ENCODE measurements around the gene NAT10. TPM values are rescaled to one million over a fixed set of nuclear protein-coding genes. Genes with fewer than 3 reads are reported as not detected.

The NAT10 gene
- total and polyA plus RNA-seq, 8 donors, result 30.0 to 69.3 (median 62.6) TPM

- no peak for TF ChIP-seq CTCF (IDR thresholded peaks at IDR 0.05)
- ATAC-seq (no peak), DNase-seq (no peak)
- no peak overlapping the region for H3K4me3 ChIP-seq
- H3K27me3 ChIP-seq, result no peaks in the 10 kb centered on the region
- H3K27ac ChIP-seq, result no peak overlapping the region
- no peaks in the 10 kb centered on the region for H3K4me1 ChIP-seq
- intact Hi-C loops (cut with DNase I), result no loop called here
- no peaks in the 10 kb centered on the region for H3K9me3 ChIP-seq
- H3K36me3 ChIP-seq, result peaks cover 0 to 8% of the 10 kb centered on the region in 2 donors
Observed at GRCh38 chr11:34160791-34161190, 55.4 kb downstream of the NAT10 start.

GRCh38 chr11:34161361-34161760 is 55.9 kb downstream of the NAT10 start:
- no peaks in the 10 kb centered on the region for H3K4me1 ChIP-seq
- ATAC-seq (no peak), DNase-seq (no peak)
- TF ChIP-seq CTCF (IDR thresholded peaks at IDR 0.05), result no peak
- H3K36me3 ChIP-seq, result peaks cover 0 to 8% of the 10 kb centered on the region in 2 donors
- H3K9me3 ChIP-seq, result no peaks in the 10 kb centered on the region
- no peak overlapping the region for H3K4me3 ChIP-seq
- H3K27ac ChIP-seq, result no peak overlapping the region
- intact Hi-C loops (cut with DNase I), result no loop called here
- no peaks in the 10 kb centered on the region for H3K27me3 ChIP-seq

DNA sequence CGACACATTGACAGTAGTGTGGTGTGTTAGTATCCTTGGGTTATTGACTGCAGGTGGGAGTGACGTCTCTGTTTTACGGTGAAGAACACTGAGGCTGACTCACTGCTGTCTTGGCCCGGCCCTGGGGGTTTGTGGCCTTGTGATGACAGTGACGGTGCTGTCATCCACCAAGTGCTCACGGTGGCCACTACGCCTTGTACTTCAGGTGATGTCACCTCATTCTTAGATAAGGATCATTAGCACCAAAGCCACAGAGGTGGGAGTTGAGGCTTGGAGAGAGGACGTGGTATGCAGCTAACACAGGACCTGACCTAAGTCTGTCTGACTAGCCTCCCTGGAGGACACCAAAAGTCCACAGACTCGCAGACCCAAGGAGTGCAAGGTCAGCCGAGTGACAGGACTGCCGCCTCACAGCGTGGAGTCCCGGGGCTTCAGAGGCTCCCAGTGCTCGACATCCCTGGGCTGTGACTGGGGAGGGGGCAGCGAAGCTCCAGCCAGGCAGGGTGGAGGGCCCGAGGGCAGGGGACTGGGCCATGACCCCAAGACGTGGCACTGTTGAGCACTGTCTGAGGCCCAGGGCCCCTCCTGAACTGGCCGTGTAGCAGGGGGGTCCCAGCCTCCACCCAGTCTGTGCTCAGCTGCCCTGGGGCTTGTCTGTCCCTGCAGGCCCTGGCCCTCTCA is 56.5 kb downstream of the NAT10 start:
- H3K27me3 ChIP-seq, result no peaks in the 10 kb centered on the region
- ATAC-seq (no peak), DNase-seq (no peak)
- no peak overlapping the region for H3K27ac ChIP-seq
- no peaks in the 10 kb centered on the region for H3K9me3 ChIP-seq
- no peak overlapping the region for H3K4me3 ChIP-seq
- H3K4me1 ChIP-seq, result no peaks in the 10 kb centered on the region
- TF ChIP-seq CTCF (IDR thresholded peaks at IDR 0.05), result no peak
- H3K36me3 ChIP-seq, result peaks cover 0 to 8% of the 10 kb centered on the region in 2 donors
- intact Hi-C loops (cut with DNase I), result no loop called here

- peaks cover 0 to 8% of the 10 kb centered on the region in 2 donors for H3K36me3 ChIP-seq
- no peaks in the 10 kb centered on the region for H3K9me3 ChIP-seq
- intact Hi-C loops (cut with DNase I), result no loop called here
- no peak overlapping the region for H3K27ac ChIP-seq
- H3K27me3 ChIP-seq, result no peaks in the 10 kb centered on the region
- no peak for DNase-seq
- H3K4me3 ChIP-seq, result no peak overlapping the region
- no peak for ATAC-seq
- TF ChIP-seq CTCF (IDR thresholded peaks at IDR 0.05), result no peak
- no peaks in the 10 kb centered on the region for H3K4me1 ChIP-seq
Observed at GRCh38 chr11:34162493-34162820, 57.0 kb downstream of the NAT10 start.

- intact Hi-C loops (cut with DNase I), result no loop called here
- H3K36me3 ChIP-seq, result peaks cover 0 to 8% of the 10 kb centered on the region in 2 donors
- H3K4me3 ChIP-seq, result no peak overlapping the region
- no peak for ATAC-seq
- H3K27ac ChIP-seq, result no peak overlapping the region
- no peaks in the 10 kb centered on the region for H3K9me3 ChIP-seq
- no peak for TF ChIP-seq CTCF (IDR thresholded peaks at IDR 0.05)
- no peaks in the 10 kb centered on the region for H3K27me3 ChIP-seq
- no peak for DNase-seq
- H3K4me1 ChIP-seq, result no peaks in the 10 kb centered on the region
Observed at GRCh38 chr11:34162856-34163255, 57.4 kb downstream of the NAT10 start.

Data from left lung (tissue), 10 donors.